GM23338 (cell line): ENCODE results near the gene CASK. TPM values are rescaled to one million over a fixed set of nuclear protein-coding genes. Genes with fewer than 3 reads are reported as not detected.

Experiments used
- ATAC-seq: fragments of 200-7000 bp; cut with Tn5 transposase; 3 replicates; pipeline ENCODE4 v1.9.1; 2020
- DNase-seq: peaks from one replicate; pipeline ENCODE4 v3.0.0-alpha.2; 2015; ENCODE audit warnings: low spot score
- H2AFZ ChIP-seq: fragments of 200-600 bp; sonication (generic); 2 replicates; pipeline ENCODE4 v1.8.0; 2016; ENCODE audit warnings: antibody characterized with exemption, mild to moderate bottlenecking, moderate library complexity
- H3F3A ChIP-seq: fragments of 200-600 bp; sonication (generic); replicated peaks from 2 replicates; pipeline ENCODE4 v1.8.0; 2017; ENCODE audit warnings: antibody characterized with exemption, mixed run types, low read depth
- H3K27ac ChIP-seq: fragments of 200-600 bp; sonication (generic); 2 replicates; pipeline ENCODE4 v1.6.1; 2016; ENCODE audit warnings: low read depth
- H3K27me3 ChIP-seq: fragments of 200-600 bp; sonication (generic); 2 replicates; pipeline ENCODE4 v1.8.0; 2016; ENCODE audit warnings: mild to moderate bottlenecking, mixed run types, moderate library complexity; ENCODE audit not compliant: insufficient read depth
- H3K36me3 ChIP-seq: fragments of 200-600 bp; sonication (generic); 2 replicates; pipeline ENCODE4 v1.8.0; 2016; ENCODE audit warnings: mild to moderate bottlenecking; ENCODE audit not compliant: insufficient read depth
- H3K4me1 ChIP-seq: fragments of 200-600 bp; sonication (generic); 2 replicates; pipeline ENCODE4 v1.8.0; 2016; ENCODE audit warnings: mild to moderate bottlenecking, moderate library complexity; ENCODE audit not compliant: insufficient read depth
- H3K4me2 ChIP-seq: fragments of 200-600 bp; sonication (generic); 2 replicates; pipeline ENCODE4 v1.7.1; 2017; ENCODE audit warnings: mixed run types
- H3K4me3 ChIP-seq: fragments of 200-600 bp; sonication (generic); 2 replicates; pipeline ENCODE4 v1.6.1; 2016; ENCODE audit warnings: mixed run types
- H3K79me2 ChIP-seq: fragments of 200-600 bp; sonication (generic); replicated peaks from 2 replicates; pipeline ENCODE4 v1.8.0; 2017; ENCODE audit warnings: mild to moderate bottlenecking; ENCODE audit not compliant: insufficient read depth
- H3K9me2 ChIP-seq: fragments of 200-600 bp; sonication (generic); 2 replicates; pipeline ENCODE4 v1.8.0; 2017; ENCODE audit not compliant: insufficient read depth
- H4K20me1 ChIP-seq: fragments of 200-600 bp; sonication (generic); replicated peaks from 2 replicates; pipeline ENCODE4 v1.8.0; 2017; ENCODE audit warnings: mild to moderate bottlenecking; ENCODE audit not compliant: insufficient read depth
- H3K27ac Mint-ChIP-seq: 2 replicates; pipeline ENCODE4 v1.8.0; 2020; ENCODE audit warnings: inconsistent platforms, mild to moderate bottlenecking, moderate library complexity, mixed read lengths
- H3K27me3 Mint-ChIP-seq: 3 replicates; pipeline ENCODE4 v1.8.0; 2022; ENCODE audit warnings: low read depth, mild to moderate bottlenecking, moderate library complexity, mixed read lengths, inconsistent platforms; ENCODE audit not compliant: insufficient read depth, poor library complexity
- H3K36me3 Mint-ChIP-seq: 3 replicates; pipeline ENCODE4 v1.8.0; 2021; ENCODE audit warnings: low read depth, mild to moderate bottlenecking, inconsistent platforms, moderate library complexity, mixed read lengths
- H3K4me1 Mint-ChIP-seq: 3 replicates; pipeline ENCODE4 v1.8.0; 2020; ENCODE audit warnings: mild to moderate bottlenecking, inconsistent platforms, mixed read lengths
- H3K4me3 Mint-ChIP-seq: 3 replicates; pipeline ENCODE4 v1.8.0; 2021; ENCODE audit warnings: moderate library complexity, mild to moderate bottlenecking, inconsistent platforms, mixed read lengths
- H3K9me3 Mint-ChIP-seq: 3 replicates; pipeline ENCODE4 v1.8.0; 2020; ENCODE audit warnings: moderate library complexity, mild to moderate bottlenecking, inconsistent platforms, mixed read lengths
- CREB1 ChIP-seq: fragments of 250-450 bp; sonication (Bioruptor Pico); IDR thresholded peaks from 2 replicates; pipeline ENCODE4 v1.5.0; 2020; ENCODE audit warnings: low read depth, mild to moderate bottlenecking, moderate library complexity
- ETS1 ChIP-seq: IDR thresholded peaks from 2 replicates; pipeline ENCODE4 v1.6.1; 2016; ENCODE audit warnings: antibody characterized with exemption
- EZH2 ChIP-seq: fragments of 200-600 bp; sonication (generic); IDR thresholded peaks from one replicate; pipeline ENCODE4 v1.8.0; 2017; ENCODE audit warnings: antibody characterized with exemption, mild to moderate bottlenecking, low read depth; ENCODE audit not compliant: unreplicated experiment
- EZH2phosphoT487 ChIP-seq: fragments of 200-600 bp; sonication (generic); IDR thresholded peaks from one replicate; pipeline ENCODE4 v1.8.1; 2018; ENCODE audit warnings: antibody characterized with exemption; ENCODE audit not compliant: unreplicated experiment
- JUNB ChIP-seq: IDR thresholded peaks from one replicate; pipeline ENCODE4 v1.6.1; 2016; ENCODE audit warnings: antibody characterized with exemption; ENCODE audit not compliant: unreplicated experiment
- NANOG ChIP-seq: IDR thresholded peaks from 2 replicates; pipeline ENCODE4 v1.6.1; 2016; ENCODE audit warnings: antibody characterized with exemption, borderline replicate concordance
- POLR2AphosphoS5 ChIP-seq: IDR thresholded peaks from 2 replicates; pipeline ENCODE4 v1.6.1; 2016; ENCODE audit warnings: antibody characterized with exemption, low read depth
- REST ChIP-seq: IDR thresholded peaks from one replicate; pipeline ENCODE4 v1.6.1; 2018; ENCODE audit warnings: antibody characterized with exemption; ENCODE audit not compliant: unreplicated experiment
- STAT1 ChIP-seq: IDR thresholded peaks from one replicate; pipeline ENCODE4 v1.6.1; 2016; ENCODE audit warnings: antibody characterized with exemption; ENCODE audit not compliant: unreplicated experiment
- ZNF114 ChIP-seq: fragments of 250-450 bp; sonication (Bioruptor Pico); IDR thresholded peaks from 2 replicates; pipeline ENCODE4 v1.5.0; 2020; ENCODE audit warnings: mild to moderate bottlenecking, moderate library complexity
- ZNF462 ChIP-seq: fragments of 250-450 bp; sonication (Bioruptor Pico); IDR thresholded peaks from 2 replicates; pipeline ENCODE4 v1.5.0; 2020; ENCODE audit warnings: mild to moderate bottlenecking, moderate library complexity
- polyA plus RNA-seq: library from polyadenylated mRNA; unstranded; fragments of >200 nt; fragmentation: Nextera tagmentation; extraction: Ambion mirVana; gene quantifications from 2 replicates; pipeline ENCODE4 v1.2.1, GENCODE V29; 2016
- total RNA-seq: library from RNA; depleted of rRNA; stranded (reverse); fragments of >200 nt; shearing (Covaris generic); gene quantifications from 2 replicates; pipeline ENCODE4 v1.2.3, GENCODE V29; 2014

The CASK gene
- total and polyA plus RNA-seq, 2 experiments from 2014 or later, result 15.3 to 44.4 TPM

- TF ChIP-seq ETS1 (no peak), STAT1 (no peak)
Measured at GRCh38 chrX:41621222-41621723, 302.1 kb downstream of the CASK start (continued).

GRCh38 chrX:41619221-41619620, 304.1 kb downstream of the CASK start:
- no peak overlapping the region for H3K27ac ChIP-seq
- DNase-seq (no peak), ATAC-seq (no peak)
- H3K79me2 ChIP-seq, result no peaks in the 10 kb centered on the region
- no peak overlapping the region for H3K4me3 ChIP-seq
- H3K4me1 Mint-ChIP-seq, result peaks cover 11% of the 10 kb centered on the region
- peaks cover 3% of the 10 kb centered on the region; the same call in 1 of the 2 replicates for H3K4me1 ChIP-seq
- H3F3A ChIP-seq, result no peaks in the 10 kb centered on the region
- no peak overlapping the region for H3K4me3 Mint-ChIP-seq
- no peaks in the 10 kb centered on the region for H3K27me3 ChIP-seq
- H3K4me2 ChIP-seq, result no peak overlapping the region
- no peak overlapping the region for H3K27ac Mint-ChIP-seq
- H3K36me3 ChIP-seq, result no peaks in the 10 kb centered on the region
- no peak overlapping the region for H2AFZ ChIP-seq
- no peaks in the 10 kb centered on the region for H3K9me3 Mint-ChIP-seq
- H3K9me2 ChIP-seq, result no peaks in the 10 kb centered on the region
- peaks cover 3% of the 10 kb centered on the region for H3K27me3 Mint-ChIP-seq
- H3K36me3 Mint-ChIP-seq, result peaks cover 7% of the 10 kb centered on the region; the same call in 2 of the 3 replicates
- no peaks in the 10 kb centered on the region for H4K20me1 ChIP-seq
- TF ChIP-seq STAT1, result no peak
- TF ChIP-seq ETS1, result no peak
- TF ChIP-seq NANOG, result no peak
- TF ChIP-seq EZH2phosphoT487, result no peak
- no peak for TF ChIP-seq POLR2AphosphoS5
- TF ChIP-seq CREB1 (CRISPR knock-in tag), result no peak
- TF ChIP-seq ZNF114, result no peak
- TF ChIP-seq REST, result no peak
- TF ChIP-seq ZNF462 (CRISPR knock-in tag), result no peak
- TF ChIP-seq EZH2, result no peak
- no peak for TF ChIP-seq JUNB
